ENCODE data around the gene OR10D3. TPM values are rescaled to one million over a fixed set of nuclear protein-coding genes. Genes with fewer than 3 reads are reported as not detected.

OR10D3 gene
- total RNA-seq, 1 donor from 2014 or later = not detected

Other genes with a start within 250 kb of the OR10D3 start
- not detected in 2 replicates for gene OR4D5, start 243.7 kb upstream of the OR10D3 start, total RNA-seq
- gene OR6T1, start 239.5 kb upstream of the OR10D3 start, total RNA-seq = not detected in 2 replicates
- not detected in 2 replicates for gene OR10S1, start 205.6 kb upstream of the OR10D3 start, total RNA-seq
- gene OR10G6, start 188.2 kb upstream of the OR10D3 start, total RNA-seq = not detected in 2 replicates
- not detected in 2 replicates for gene OR10G4, start 170.3 kb upstream of the OR10D3 start, total RNA-seq
- not detected in 2 replicates for gene OR10G9, start 160.3 kb upstream of the OR10D3 start, total RNA-seq
- not detected in 2 replicates for gene OR10G8, start 156.5 kb upstream of the OR10D3 start, total RNA-seq
- gene OR10G7, start 142.0 kb upstream of the OR10D3 start, total RNA-seq = not detected in 2 replicates
- gene VWA5A, start 67.9 kb upstream of the OR10D3 start, total RNA-seq = 3.6 and 4.6 TPM in 2 replicates
- under 0.01 TPM in 1 of 2 replicates, not detected in the other for gene OR8G1, start 57.8 kb downstream of the OR10D3 start, total RNA-seq
- not detected in 2 replicates for gene OR8G5, start 73.0 kb downstream of the OR10D3 start, total RNA-seq
- gene OR8D1, start 130.6 kb downstream of the OR10D3 start, total RNA-seq = not detected in 2 replicates
- not detected in 2 replicates for gene OR8D2, start 136.9 kb downstream of the OR10D3 start, total RNA-seq
- gene OR8B2, start 201.2 kb downstream of the OR10D3 start, total RNA-seq = not detected in 2 replicates
- not detected in 2 replicates for gene OR8B3, start 215.7 kb downstream of the OR10D3 start, total RNA-seq
- not detected in 2 replicates for gene OR8B4, start 241.5 kb downstream of the OR10D3 start, total RNA-seq

Data from dermis microvascular lymphatic vessel endothelial cell (primary cell).